HG02943 (cell line): Measurements from ENCODE around the gene ANAPC2.

Experiments
- ATAC-seq: cut with Tn5 transposase; IDR thresholded peaks from one replicate; pipeline ENCODE4 v1.9.1; 2021; ENCODE audit warnings: mild to moderate bottlenecking, low read depth, moderate library complexity; ENCODE audit not compliant: unreplicated experiment

ANAPC2 gene

GRCh38 chr9:137149363-137149762 lies 39.0 kb downstream of the ANAPC2 start:
- ATAC-seq, result no peak

GRCh38 chr9:137148661-137149060 lies 39.7 kb downstream of the ANAPC2 start:
- ATAC-seq, result no peak

DNA sequence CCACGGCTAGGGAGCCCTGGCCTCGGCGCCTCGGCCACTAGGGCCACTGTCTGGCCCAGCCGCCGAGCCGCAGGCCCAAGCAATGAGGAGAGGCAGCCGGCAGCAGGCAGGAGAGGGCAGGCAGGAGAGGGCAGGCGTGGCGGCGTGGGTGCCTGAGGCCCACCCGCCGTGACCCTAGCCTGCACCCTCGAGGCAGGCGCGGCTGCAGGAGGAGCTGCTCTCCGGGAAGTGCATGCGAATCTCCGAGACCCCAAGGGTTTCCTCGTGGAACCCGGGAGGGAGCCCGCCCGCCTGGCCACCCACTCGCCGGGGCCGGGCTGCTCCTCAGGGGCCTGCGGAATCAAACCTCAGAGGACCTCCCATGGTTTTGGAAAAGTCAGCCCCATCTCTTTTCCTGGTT lies 40.1 kb downstream of the ANAPC2 start:
- no peak for ATAC-seq

DNA sequence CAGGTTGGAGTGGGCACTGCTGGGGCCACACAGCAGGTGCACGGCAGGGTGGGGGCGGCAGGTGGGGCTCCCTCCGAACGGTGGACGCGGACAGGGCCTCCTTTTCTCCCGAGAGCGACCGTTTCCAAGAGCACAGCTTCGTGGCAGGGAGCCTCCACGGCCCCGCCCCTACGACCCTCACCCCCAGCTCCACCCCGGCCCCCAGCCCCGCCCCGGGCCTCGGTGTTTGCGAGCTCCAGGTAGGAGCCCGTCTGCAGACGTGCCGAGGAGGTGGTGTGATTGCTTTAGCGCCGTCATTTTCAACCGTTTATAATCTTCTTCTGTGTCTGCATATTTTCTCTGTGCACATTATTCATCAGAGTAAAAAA lies 40.6 kb downstream of the ANAPC2 start:
- no peak for ATAC-seq

DNA sequence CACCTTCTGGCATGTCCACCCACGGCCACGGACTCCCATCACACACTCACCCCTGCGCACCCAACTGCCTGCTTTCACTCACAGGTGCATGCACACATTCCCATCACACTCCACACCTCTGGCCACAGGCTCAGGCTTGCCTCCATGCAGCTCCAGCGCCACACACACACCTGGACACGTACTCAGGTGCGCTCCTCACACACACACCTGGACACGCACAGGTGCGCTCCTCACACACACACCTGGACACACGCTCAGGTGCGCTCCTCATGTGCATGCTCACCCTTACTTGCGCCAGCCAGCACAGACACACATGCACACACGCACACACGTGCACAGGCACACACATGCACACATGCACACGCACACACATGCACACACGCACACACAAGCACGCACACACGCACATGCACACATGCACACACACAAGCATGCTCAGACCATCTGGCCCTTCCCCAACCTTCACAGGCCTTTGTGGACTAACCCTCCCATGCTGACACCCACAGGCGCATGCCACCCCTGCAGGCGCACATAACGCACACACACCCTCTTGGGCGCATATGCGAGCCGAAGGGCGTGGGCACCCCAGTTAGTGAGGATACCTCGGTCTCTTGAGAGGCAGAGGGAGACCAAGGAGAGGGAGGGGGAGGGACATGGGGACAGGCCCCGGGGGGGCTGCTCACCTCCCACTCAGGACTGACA lies 41.1 kb downstream of the ANAPC2 start:
- no peak for ATAC-seq

DNA sequence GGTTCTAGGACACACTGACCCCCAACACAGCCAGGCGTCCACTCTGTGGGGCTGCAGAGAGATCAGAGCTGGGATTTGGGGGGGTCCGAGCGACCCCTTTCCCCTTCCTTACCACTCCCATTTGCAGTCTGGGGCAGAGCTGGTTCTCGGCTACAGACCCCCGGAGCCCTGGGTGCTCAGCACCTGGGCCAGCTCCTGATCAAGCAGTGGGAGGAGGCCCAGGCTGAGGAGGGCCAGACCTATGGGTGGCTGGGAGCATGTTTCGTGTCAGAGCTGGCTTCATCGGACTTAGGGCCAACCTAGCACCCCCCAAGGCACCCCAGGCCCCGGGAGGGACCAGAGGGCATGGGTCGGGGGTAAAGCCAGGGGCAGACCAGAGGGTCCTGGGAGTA lies 41.8 kb downstream of the ANAPC2 start:
- no peak for ATAC-seq

GRCh38 chr9:137145731-137146526 lies 42.4 kb downstream of the ANAPC2 start:
- no peak for ATAC-seq

DNA sequence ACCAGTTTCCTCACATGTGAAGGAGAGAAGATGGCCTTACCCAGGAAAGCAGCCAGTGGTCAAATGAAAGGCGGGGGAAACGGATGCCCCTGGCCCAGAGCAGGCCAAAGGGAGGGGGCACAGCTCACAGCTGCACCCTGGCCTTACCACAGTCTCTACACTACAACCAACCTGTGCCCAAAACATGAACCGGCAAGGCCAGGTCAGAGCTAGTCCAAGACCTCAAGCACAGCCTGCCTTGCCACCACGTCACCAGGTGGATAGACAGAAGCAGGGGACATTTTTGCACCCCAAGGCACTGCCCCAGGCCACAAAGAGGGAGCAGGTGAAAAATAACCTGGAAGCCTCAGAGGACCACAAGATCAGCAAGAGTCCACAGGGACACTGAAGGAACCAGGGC lies 44.9 kb downstream of the ANAPC2 start:
- no peak for ATAC-seq

- ATAC-seq, result no peak
Observed at GRCh38 chr9:137141976-137142936, 46.1 kb downstream of the ANAPC2 start.

DNA sequence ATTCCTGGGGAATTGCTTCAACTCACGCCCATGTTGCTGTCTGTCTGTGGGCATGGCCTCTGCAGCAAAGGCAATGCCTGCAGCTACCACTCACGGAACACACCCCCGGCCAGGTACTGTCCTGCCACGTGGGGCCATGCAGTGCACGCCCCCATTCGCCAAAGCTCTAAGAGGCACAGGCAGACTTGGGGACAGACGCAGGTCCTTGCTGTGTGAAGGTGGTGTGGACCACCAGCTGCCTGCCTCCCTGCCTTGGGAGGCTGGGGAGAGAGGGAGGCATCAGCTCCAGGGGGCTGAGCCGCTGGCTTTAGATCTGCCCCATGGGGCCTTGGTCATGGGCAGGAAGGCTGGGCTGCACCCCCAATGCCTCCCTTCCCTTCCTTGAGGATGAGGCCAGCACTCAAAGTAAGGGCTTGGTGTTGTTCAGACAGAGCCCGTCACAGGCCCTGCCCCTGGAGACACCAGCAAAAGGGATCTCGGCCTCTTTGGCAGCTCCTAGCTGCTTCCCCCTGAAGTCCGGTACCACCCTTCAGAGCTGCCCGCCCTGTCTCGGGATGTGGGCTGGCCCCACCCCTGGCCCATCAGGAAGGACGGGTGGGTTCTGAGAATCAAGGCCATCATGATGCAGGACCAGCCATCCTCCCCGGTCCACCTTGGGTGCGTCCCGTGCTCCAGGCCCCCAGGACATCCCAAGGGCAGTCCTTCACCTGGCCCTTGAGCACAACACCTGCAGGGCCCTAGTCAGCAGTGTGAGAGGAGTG lies 47.1 kb downstream of the ANAPC2 start:
- ATAC-seq, result no peak

DNA sequence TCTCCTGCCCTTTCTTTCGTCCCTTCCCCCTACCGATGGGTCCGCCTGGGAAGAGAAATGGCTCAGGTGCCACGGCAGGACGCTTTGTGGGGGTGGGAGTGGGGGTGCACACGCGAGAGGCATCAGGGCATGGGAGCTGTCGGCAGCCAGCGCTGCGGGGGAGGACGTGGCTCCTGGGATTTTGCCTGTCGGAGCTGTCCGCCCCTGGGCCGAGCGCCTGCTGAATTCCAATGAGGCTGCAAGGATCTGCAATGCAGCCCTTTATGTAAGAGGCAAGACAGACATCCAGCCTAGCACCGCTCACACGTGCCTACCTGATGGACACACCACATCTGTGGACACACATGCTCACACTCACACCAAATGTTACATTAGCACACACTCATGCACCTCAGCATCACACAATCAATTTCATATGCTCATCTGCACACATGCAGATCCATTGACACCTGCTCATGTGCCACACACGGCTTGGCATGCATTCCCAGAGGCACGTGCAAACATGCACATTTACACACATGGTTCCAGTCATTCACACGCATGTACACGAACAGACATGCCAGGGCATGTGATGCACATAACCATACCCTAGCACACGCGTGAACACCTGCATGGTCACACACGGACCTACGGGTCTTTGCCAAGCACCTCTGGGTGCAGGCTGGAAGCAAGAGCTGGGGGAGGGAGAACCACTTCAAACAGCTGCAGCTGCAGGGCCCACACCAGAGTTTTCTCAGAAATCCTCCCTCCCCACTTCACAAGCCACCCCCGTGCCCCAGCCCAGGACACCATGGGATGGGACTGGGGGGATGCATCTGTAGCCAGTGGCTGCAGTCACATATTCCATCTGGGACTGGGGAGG lies 48.0 kb downstream of the ANAPC2 start:
- ATAC-seq, result no peak

- ATAC-seq, result no peak
Observed at GRCh38 chr9:137139468-137140150, 48.8 kb downstream of the ANAPC2 start.

DNA sequence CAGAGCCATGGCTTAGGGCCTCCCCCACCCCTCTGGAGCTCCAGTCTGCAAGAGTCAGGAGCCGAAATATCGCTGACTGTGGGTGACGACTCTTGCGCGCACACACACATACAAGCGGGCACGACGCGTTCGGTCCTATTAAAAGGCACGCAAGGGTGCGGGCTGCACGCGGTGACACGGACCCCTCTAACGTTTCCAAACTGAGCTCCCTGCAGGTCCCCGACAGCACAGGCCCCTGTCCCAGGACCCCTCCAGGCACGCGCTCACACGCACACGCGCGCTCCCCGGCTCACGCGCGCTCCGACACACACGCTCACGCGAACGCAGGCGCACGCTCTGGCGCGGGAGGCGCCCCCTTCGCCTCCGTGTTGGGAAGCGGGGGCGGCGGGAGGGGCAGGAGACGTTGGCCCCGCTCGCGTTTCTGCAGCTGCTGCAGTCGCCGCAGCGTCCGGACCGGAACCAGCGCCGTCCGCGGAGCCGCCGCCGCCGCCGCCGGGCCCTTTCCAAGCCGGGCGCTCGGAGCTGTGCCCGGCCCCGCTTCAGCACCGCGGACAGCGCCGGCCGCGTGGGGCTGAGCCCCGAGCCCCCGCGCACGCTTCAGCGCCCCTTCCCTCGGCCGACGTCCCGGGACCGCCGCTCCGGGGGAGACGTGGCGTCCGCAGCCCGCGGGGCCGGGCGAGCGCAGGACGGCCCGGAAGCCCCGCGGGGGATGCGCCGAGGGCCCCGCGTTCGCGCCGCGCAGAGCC lies 49.5 kb downstream of the ANAPC2 start, which contains the start of gene GRIN1:
Gene GRIN1, plus strand, starts transcription at position 433 of the 746 bp plus-strand sequence. CDS start 333 bp downstream, outside the sequence.
- ATAC-seq, result no peak

GRCh38 chr9:137138058-137138721 lies 50.2 kb downstream of the ANAPC2 start:
- ATAC-seq, result no peak

- ATAC-seq, result no peak
Observed at GRCh38 chr9:137136881-137137607, 51.3 kb downstream of the ANAPC2 start.

DNA sequence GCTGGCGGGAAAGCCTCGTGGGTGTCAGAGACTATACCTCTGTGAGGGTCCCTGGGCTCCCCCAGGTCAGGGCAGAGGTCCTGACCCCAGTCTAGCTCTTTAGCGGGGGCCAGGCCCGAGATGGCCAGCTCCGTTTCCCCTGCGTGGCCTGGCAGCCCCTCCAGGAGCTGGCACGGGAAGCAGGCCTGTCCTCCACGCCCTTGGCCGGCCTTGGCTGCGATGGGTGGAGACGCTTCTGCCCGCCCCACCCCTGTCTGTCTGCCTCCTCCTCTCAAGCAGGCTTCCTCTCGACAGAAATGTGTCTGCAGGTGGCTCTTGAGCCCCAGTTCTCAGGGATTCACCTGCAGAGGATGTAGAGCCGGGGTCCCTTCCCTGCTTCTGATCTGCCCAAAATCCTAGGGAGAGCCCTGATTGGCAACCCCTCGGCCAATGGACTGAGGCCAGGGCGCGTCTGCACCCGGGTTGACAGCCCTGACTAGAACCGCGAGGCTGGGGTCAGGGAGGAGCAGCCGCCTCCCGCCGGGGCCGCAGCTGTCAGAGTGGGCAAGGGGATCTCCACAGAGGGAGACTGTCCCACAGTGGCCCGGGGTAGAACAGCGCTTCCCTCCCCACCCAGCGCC lies 52.0 kb downstream of the ANAPC2 start:
- no peak for ATAC-seq
